Breast epithelium (tissue), 4 donors: Measurements from ENCODE around the gene SPRY2. TPM values are rescaled to one million over a fixed set of nuclear protein-coding genes. Genes with fewer than 3 reads are reported as not detected.

Experiments
- DNase-seq, 2 donors: peaks; one replicate each; pipeline ENCODE4 v3.0.0-alpha.2; 2019; ENCODE audit warnings: low spot score in 2 of 2
- H3K27ac ChIP-seq, 2 donors: fragments of 200-600 bp; sonication (generic) in 1 of 2; one replicate each; pipeline ENCODE4 v1.5.1; 2016 to 2019; ENCODE audit warnings: mild to moderate bottlenecking in 1 of 2
- H3K27me3 ChIP-seq, 2 donors: fragments of 200-600 bp; sonication (generic) in 1 of 2; one replicate each; pipeline versions ENCODE4 v1.5.1 to v1.6.0; 2017 to 2019; ENCODE audit warnings: control low read depth in 1 of 2, mild to moderate bottlenecking in 1 of 2
- H3K36me3 ChIP-seq: fragments of 200-600 bp; one replicate; pipeline ENCODE4 v1.5.1; 2019
- H3K4me1 ChIP-seq, 2 donors: fragments of 200-600 bp; sonication (generic); one replicate each; pipeline ENCODE4 v1.5.1; 2016 to 2019; ENCODE audit warnings: control low read depth in 1 of 2
- H3K4me3 ChIP-seq, 3 donors: fragments of 200-600 bp; sonication (generic); 1 replicate in 2 of 3; 2 replicates in 1 of 3; pipeline ENCODE4 v1.5.1; 2016 to 2019; ENCODE audit warnings: mild to moderate bottlenecking in 3 of 3, moderate library complexity in 2 of 3
- H3K9me3 ChIP-seq, 2 donors: fragments of 200-600 bp; sonication (generic) in 1 of 2; one replicate each; pipeline ENCODE4 v1.5.1; 2016 to 2019; ENCODE audit warnings: control low read depth in 1 of 2
- POLR2A ChIP-seq: fragments of 450-650 bp; IDR thresholded peaks from one replicate; pipeline ENCODE4 v1.6.1; 2016; ENCODE audit warnings: antibody characterized with exemption, mild to moderate bottlenecking, moderate library complexity
- POLR2AphosphoS5 ChIP-seq, 3 donors: sonication (generic); formaldehyde crosslinking; IDR thresholded peaks; one replicate each; pipeline ENCODE4 v1.6.1; 2017; ENCODE audit warnings: antibody characterized with exemption in 3 of 3
- intact Hi-C: fragments of 100-400 bp; cut with DNase I; formaldehyde crosslinking; loops from one replicate; pipeline ENCODE4 v1.15.1; 2023; ENCODE audit warnings: low total_unique reads
- total RNA-seq, 3 donors: library from RNA; depleted of rRNA; stranded (reverse); fragments of >200 nt; gene quantifications; one replicate each; pipeline ENCODE4 v1.1.0, GENCODE V29; 2016
- TF ChIP-seq, protein P1 (sequence below), 3 donors: fragments of 450-650 bp; IDR thresholded peaks; one replicate each; pipeline ENCODE4 v1.5.1; 2016 to 2017; ENCODE audit warnings: antibody characterized with exemption in 3 of 3, mild to moderate bottlenecking in 3 of 3, moderate library complexity in 3 of 3

SPRY2 gene
- total RNA-seq, result 10 to 100 TPM; 52.1 to 76.0 (median 71.0) TPM

DNA sequence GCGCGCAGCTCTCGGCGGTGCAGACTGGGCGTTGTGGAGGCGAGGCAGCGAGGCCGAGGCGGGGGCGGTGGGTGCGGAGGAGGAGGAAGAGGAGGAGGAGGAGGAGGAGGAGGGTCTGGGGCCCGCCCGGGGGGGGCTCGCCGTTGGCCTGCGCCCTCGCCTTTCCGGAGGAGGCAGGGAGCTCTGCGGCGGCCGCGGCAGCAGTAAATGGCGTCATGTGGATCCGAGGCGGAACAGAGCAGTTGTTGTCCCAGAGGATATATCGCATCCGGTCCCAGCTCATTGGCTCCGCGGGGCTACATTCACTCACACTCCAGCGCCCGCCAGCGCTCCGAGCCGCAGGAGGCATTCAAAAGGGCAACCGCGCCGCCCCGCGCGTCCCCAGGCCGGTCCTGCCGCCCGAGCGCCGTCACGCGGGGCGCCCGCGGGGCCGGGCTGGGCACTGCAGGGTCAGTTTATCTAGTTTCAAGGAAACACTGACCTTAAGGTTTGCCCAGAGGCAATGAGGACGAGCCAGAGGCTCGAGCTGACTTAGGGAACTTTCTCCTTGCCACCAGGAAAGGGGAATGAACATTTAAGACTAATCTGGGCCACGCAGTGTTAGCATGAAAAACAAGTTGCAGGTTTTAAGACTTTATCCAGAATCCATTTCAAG, at the start of gene SPRY2:
Gene SPRY2 (minus strand): TSS at position 26 of the 655 bp plus-strand sequence. CDS start 3,421 bp downstream, outside the sequence.
- intact Hi-C loops, result no loop called here
- Histone ChIP-seq H3K4me3 (peak within 1 kb of the TSS; percentile 59 to 88 (median 78)), H3K36me3 (no peaks in the 10 kb centered on the region), H3K4me1 (no peaks in the 10 kb centered on the region), H3K27me3 (no peaks in the 10 kb centered on the region), H3K27ac (peak within 1 kb of the TSS; percentile 96 to 98), H3K9me3 (no peaks in the 10 kb centered on the region)
- peak; percentile 88 to 91 for DNase-seq
- TF ChIP-seq POLR2A (peak; percentile 72), POLR2AphosphoS5 (IDR thresholded peaks at IDR 0.05) (peak; percentile 76 to 82 (median 82))
- TF ChIP-seq, protein P1, sequence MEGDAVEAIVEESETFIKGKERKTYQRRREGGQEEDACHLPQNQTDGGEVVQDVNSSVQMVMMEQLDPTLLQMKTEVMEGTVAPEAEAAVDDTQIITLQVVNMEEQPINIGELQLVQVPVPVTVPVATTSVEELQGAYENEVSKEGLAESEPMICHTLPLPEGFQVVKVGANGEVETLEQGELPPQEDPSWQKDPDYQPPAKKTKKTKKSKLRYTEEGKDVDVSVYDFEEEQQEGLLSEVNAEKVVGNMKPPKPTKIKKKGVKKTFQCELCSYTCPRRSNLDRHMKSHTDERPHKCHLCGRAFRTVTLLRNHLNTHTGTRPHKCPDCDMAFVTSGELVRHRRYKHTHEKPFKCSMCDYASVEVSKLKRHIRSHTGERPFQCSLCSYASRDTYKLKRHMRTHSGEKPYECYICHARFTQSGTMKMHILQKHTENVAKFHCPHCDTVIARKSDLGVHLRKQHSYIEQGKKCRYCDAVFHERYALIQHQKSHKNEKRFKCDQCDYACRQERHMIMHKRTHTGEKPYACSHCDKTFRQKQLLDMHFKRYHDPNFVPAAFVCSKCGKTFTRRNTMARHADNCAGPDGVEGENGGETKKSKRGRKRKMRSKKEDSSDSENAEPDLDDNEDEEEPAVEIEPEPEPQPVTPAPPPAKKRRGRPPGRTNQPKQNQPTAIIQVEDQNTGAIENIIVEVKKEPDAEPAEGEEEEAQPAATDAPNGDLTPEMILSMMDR (IDR thresholded peaks at IDR 0.05), result peak in 1 of 3 donors; percentile 22

- H3K36me3 ChIP-seq, result no peaks in the 10 kb centered on the region
- no peak overlapping the region for H3K4me3 ChIP-seq
- TF ChIP-seq, protein P1 (IDR thresholded peaks at IDR 0.05), result no peak
- intact Hi-C loops, result no loop called here
- H3K27me3 ChIP-seq, result no peaks in the 10 kb centered on the region
- H3K9me3 ChIP-seq, result peaks cover 0 to 7% of the 10 kb centered on the region in 2 donors
- H3K4me1 ChIP-seq, result no peaks in the 10 kb centered on the region
- no peak overlapping the region for H3K27ac ChIP-seq
- DNase-seq, result no peak
Measured at GRCh38 chr13:80390338-80390737, 49.4 kb upstream of the SPRY2 start.

- no peak for DNase-seq
- intact Hi-C loops, result no loop called here
- no peaks in the 10 kb centered on the region for H3K36me3 ChIP-seq
- H3K4me3 ChIP-seq, result no peak overlapping the region
- peak overlapping the region in 1 of 2 donors; percentile 41 for H3K27ac ChIP-seq
- H3K4me1 ChIP-seq, result no peaks in the 10 kb centered on the region
- H3K9me3 ChIP-seq, result peaks cover 0 to 7% of the 10 kb centered on the region in 2 donors
- TF ChIP-seq POLR2AphosphoS5 (IDR thresholded peaks at IDR 0.05), result no peak
- TF ChIP-seq, protein P1 (IDR thresholded peaks at IDR 0.05), result no peak
- no peak for TF ChIP-seq POLR2A
- H3K27me3 ChIP-seq, result no peaks in the 10 kb centered on the region
Measured at GRCh38 chr13:80389073-80390038, 48.4 kb upstream of the SPRY2 start.

- H3K4me3 ChIP-seq, result no peak overlapping the region
- intact Hi-C loops, result no loop called here
- TF ChIP-seq, protein P1 (IDR thresholded peaks at IDR 0.05), result no peak
- TF ChIP-seq POLR2AphosphoS5 (IDR thresholded peaks at IDR 0.05) (no peak), POLR2A (no peak)
- H3K27me3 ChIP-seq, result no peaks in the 10 kb centered on the region
- H3K36me3 ChIP-seq, result no peaks in the 10 kb centered on the region
- H3K4me1 ChIP-seq, result no peaks in the 10 kb centered on the region
- DNase-seq, result no peak
- H3K27ac ChIP-seq, result peak overlapping the region in 1 of 2 donors; percentile 53
- no peaks in the 10 kb centered on the region for H3K9me3 ChIP-seq
Measured at GRCh38 chr13:80388506-80388905, 47.6 kb upstream of the SPRY2 start.

- DNase-seq, result no peak
- Histone ChIP-seq H3K9me3 (no peaks in the 10 kb centered on the region), H3K4me3 (no peak overlapping the region), H3K27ac (no peak overlapping the region), H3K36me3 (no peaks in the 10 kb centered on the region), H3K27me3 (no peaks in the 10 kb centered on the region), H3K4me1 (no peaks in the 10 kb centered on the region)
- TF ChIP-seq POLR2AphosphoS5 (IDR thresholded peaks at IDR 0.05) (no peak), POLR2A (no peak)
- TF ChIP-seq, protein P1 (IDR thresholded peaks at IDR 0.05), result no peak
- intact Hi-C loops, result no loop called here
Measured at GRCh38 chr13:80386592-80386991, 45.7 kb upstream of the SPRY2 start.
